ENCODE measurements around the gene SMPDL3B.

GRCh38 chr1:27994060-27994459, 59.3 kb downstream of the SMPDL3B start:
- TF ChIP-seq CTCF (IDR thresholded peaks at IDR 0.05) = no peak
- no peak for TF ChIP-seq POLR2A (IDR thresholded peaks at IDR 0.05)
- no peak for TF ChIP-seq EP300 (IDR thresholded peaks at IDR 0.05)

Data from sigmoid colon (tissue), 4 donors.